Neural cell (in vitro differentiated cells): ENCODE results near the gene CHST8.

Source experiments
- CTCF ChIP-seq: fragments of 450-650 bp; IDR thresholded peaks from 2 replicates; pipeline ENCODE4 v1.5.1; 2014; ENCODE audit warnings: antibody characterized with exemption, mild to moderate bottlenecking, moderate library complexity; ENCODE audit not compliant: poor library complexity, severe bottlenecking
- EZH2 ChIP-seq: fragments of 200-600, 300-800 bp; shearing (Covaris generic), sonication (generic); IDR thresholded peaks from 2 replicates; pipeline ENCODE4 v1.6.1; 2014; ENCODE audit warnings: antibody characterized with exemption, low read length, borderline replicate concordance, mild to moderate bottlenecking; ENCODE audit not compliant: insufficient read depth, poor library complexity, severe bottlenecking
- POLR2AphosphoS5 ChIP-seq: IDR thresholded peaks from 2 replicates; pipeline ENCODE4 v1.6.1; 2012

DNA sequence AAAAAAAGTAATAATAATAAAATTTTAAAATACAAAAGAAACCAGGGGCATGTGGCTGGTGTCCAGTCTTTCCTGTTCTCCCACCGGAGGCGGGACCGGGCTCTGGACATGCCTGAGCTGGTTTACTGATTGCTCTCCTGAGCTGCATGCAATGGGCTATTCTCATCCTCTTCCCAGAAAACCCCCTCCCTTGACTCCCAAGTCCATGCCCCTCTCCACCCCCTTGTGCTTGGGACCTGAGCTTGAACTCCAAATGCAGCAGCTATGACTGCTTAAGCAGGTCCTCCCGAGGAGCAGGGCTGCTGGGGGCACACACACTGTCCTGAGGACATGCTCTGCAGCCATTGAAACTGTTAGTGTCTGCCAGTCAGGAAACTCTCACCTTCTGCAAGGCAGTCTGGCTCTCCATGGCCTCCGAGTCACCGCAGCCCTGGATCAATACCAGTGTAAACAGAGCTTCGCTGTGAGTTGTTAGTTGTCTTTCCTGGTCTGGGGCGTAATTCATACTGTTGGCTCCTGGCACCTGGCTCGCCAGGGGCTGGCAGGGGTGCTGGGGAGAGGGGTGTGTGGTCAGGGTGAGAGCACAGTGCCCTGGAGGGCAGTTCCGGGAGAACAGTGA is 41.6 kb upstream of the CHST8 start:
- no peak for TF ChIP-seq CTCF
- no peak for TF ChIP-seq EZH2
- TF ChIP-seq POLR2AphosphoS5 = no peak
